SK-MEL-5 (cell line): Measurements from ENCODE around the gene RGL1. TPM values are rescaled to one million over a fixed set of nuclear protein-coding genes. Genes with fewer than 3 reads are reported as not detected.

ENCODE experiments used
- DNase-seq: peaks from one replicate; pipeline ENCODE4 v3.0.0-alpha.2; 2016; ENCODE audit warnings: low read depth, low spot score
- in situ Hi-C: cut with HindIII; loops from 2 replicates; pipeline ENCODE4 v1.10.0; 2016; ENCODE audit warnings: low sequenced_read_pairs, high pct_unique_total_duplicates, low pct_unique_long_range_greater_than_20kb
- total RNA-seq: library from RNA; depleted of rRNA; stranded (reverse); fragments of >200 nt; shearing (Covaris generic); gene quantifications from 2 replicates; pipeline ENCODE4 v1.2.3, GENCODE V29; 2014

Gene RGL1
- total RNA-seq, 1 experiment from 2014 or later = 5.9 TPM

- in situ Hi-C loops = no loop called here
- DNase-seq = peak; percentile 42
Observed at GRCh38 chr1:183841950-183842794, 37.3 kb downstream of the RGL1 start.

DNA sequence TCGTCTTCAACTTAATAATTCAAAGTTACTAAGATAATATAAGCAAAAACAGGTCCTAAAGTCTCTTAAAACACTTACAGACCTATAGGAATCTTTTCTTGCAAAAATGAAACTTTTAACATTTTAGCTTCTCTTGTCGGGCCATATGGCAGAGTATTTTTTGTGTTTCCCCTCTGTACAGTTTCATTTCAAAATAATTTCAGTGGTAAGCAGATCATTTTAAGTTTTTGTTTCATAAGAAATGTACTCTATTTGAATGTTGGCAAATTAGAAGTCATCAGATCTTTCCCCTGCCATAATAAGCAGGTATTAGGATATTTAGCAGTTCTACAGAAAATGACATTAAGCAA is 37.9 kb downstream of the RGL1 start:
- in situ Hi-C loops = no loop called here
- no peak for DNase-seq

DNA sequence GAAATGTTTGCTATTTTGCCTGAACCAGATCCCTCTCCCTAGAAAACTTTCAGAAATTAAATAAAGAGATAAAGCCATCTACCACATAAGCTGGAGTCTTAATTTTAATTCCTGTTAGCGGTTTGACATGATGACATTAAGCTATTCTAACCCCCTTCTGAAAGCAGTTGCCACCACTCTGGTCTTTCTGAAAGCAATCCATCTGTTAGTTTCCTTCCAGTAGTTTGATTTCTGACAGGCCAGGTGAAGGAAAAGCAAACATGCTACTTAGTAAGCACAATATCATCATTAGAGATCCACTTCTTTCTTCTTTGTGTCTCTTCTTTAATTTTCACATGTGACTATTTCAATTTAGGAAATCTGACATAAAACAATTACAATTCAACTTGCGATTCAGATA is 39.9 kb downstream of the RGL1 start:
- in situ Hi-C loops = no loop called here
- no peak for DNase-seq

GRCh38 chr1:183845681-183846080 is 40.8 kb downstream of the RGL1 start:
- in situ Hi-C loops = no loop called here
- DNase-seq = no peak

GRCh38 chr1:183847641-183848040 is 42.7 kb downstream of the RGL1 start:
- DNase-seq = no peak
- in situ Hi-C loops = no loop called here

- DNase-seq = no peak
- in situ Hi-C loops = no loop called here
Observed at GRCh38 chr1:183850852-183851251, 45.9 kb downstream of the RGL1 start.

DNA sequence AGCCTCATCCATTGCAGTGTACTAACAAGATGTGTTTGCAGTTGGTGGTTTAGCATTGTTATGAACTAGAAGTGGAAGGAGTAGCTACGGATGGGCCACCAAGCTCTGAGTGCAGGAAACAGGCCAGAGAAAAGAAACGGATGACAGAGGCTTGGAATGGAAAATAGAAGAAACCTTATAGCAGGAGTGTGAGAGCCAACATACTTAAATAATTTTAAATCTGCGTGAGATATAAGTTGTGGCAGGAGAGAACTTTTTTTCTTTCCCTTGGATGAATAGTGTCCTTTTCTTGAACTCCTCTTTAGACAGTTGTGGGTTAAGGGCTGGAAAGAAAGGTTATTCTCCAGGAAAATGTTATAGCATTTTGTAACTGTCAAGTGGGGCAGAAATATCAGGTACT is 54.2 kb downstream of the RGL1 start:
- DNase-seq = no peak
- in situ Hi-C loops = no loop called here

- no peak for DNase-seq
- in situ Hi-C loops = no loop called here
Observed at GRCh38 chr1:183859831-183860230, 54.9 kb downstream of the RGL1 start.

DNA sequence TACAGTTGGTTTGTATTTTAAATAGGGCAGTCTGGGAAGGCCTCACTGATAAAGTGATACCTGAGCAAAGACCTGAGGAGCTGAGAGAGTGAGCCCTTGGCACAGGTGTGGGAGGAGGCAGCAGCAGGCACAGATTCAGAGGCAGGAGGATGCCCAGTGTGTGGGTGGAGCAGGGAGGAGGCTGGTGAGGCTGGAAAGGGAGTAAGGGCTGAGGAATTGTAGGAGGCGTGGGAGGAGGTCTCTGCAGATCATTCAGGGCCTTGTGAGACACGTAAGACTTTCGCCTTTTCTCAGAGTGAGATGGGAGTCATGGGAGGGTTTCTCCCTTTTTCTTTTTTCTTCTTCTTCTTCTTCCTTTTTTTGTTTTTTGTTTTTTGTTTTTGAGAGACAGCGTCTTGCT is 58.0 kb downstream of the RGL1 start:
- DNase-seq = no peak
- in situ Hi-C loops = no loop called here

- in situ Hi-C loops = no loop called here
- DNase-seq = no peak
Observed at GRCh38 chr1:183863852-183864251, 58.9 kb downstream of the RGL1 start.

GRCh38 chr1:183864611-183865010 is 59.7 kb downstream of the RGL1 start:
- no peak for DNase-seq
- in situ Hi-C loops = no loop called here

GRCh38 chr1:183869230-183869629 is 64.3 kb downstream of the RGL1 start:
- DNase-seq = no peak

GRCh38 chr1:183869664-183870063 is 64.7 kb downstream of the RGL1 start:
- DNase-seq = peak; percentile 15

More at GRCh38 chr1:183869230-183869629, 64.3 kb downstream of the RGL1 start:
- in situ Hi-C loops = no loop called here

DNA sequence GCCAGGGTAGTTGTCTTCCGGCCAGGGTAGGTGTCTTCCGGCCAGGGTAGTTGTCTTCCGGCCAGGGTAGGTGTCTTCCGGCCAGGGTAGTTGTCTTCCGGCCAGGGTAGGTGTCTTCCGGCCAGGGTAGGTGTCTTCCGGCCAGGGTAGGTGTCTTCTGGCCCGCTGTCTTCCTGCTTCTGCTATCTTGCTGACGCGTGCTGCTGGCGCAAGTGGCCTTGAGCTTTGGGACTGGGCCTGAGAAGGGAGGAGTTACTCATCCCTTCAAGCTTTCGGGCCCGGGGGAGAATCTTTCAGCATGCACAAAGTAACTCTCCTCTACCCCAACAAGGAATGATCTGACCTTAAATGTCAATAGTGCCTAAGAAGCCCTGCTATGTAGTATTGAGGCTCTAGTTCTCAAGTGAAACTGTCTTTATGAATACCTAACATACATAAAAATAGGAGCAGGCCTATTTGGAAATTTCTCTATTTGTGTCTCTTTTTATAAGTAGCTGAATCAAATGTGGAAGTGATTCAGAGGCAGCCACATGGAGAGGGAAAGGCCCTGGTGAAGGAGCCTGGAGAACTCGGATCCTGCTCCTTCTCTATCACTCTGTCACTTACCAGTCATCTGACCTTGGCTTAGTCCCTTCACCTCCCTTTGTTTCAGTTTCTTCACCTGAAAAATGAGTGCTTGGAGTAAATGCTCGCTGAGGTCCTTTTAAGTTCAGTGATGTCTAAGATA is 65.6 kb downstream of the RGL1 start:
- in situ Hi-C loops = no loop called here
- DNase-seq = no peak

More at GRCh38 chr1:183869664-183870063, 64.7 kb downstream of the RGL1 start:
- in situ Hi-C loops = no loop called here

- peak; percentile 21 for DNase-seq
- in situ Hi-C loops = no loop called here
Observed at GRCh38 chr1:183871142-183871541, 66.2 kb downstream of the RGL1 start.

DNA sequence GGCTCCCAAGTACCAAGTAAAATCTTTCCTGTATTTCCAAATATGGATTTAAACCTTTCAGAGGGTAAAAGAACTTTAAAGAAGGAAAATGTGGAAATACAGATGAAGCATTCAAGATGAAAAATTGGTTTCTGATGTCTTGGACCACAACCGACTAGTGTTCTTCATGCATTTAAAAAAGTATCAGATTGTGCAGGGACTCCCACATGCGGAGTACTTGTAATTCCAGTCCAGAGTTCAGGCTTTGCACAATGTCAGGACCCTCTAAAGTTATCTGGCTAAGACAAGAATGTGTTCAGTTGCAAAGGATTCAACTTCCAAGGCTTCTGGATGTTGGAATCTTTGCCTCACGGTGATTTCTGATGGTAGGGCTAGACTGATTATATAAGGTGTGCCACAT is 66.7 kb downstream of the RGL1 start:
- in situ Hi-C loops = no loop called here
- DNase-seq = no peak

- DNase-seq = no peak
- in situ Hi-C loops = no loop called here
Observed at GRCh38 chr1:183872403-183872802, 67.5 kb downstream of the RGL1 start.

DNA sequence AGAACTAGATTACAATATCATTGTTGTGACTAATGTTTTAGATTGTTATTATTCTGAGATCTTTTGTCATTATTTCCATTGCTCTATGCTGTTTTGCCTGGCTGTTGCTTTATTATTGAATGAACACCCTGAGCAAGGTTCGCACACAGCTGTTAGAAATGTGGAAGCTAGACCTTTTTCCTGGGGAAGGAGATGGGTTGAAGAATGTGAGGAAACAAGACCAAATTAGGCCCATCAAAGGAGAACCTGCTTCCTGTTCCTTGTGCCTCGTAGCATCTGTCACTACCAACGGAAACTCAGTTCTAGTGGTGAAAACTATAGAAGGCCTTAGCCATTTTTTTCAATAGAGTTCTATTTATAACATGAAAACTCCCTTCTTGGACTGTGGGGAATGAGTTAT is 68.7 kb downstream of the RGL1 start:
- in situ Hi-C loops = no loop called here
- DNase-seq = no peak

DNA sequence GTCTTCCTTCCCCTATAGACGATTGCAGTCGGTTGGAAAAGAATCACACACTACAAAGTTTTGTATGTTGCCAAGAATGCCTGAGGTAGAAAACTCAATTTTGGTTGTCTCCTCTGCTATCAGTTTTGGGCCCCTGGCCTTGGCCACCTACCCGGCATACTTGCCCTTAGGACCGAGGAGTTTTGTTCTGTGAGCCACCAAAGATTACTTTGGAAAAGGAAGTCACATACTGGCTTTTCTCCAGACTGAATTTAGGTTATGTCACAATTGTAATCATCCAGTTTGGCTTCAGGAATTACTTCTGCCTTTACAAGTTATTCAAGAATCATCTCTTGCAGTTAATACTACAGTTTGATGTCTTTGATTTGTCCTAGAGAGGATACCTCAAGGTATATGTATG is 71.4 kb downstream of the RGL1 start:
- no peak for DNase-seq

More for the DNA sequence above, 71.4 kb downstream of the RGL1 start:
- in situ Hi-C loops = no loop called here
